GM19467 (cell line): ENCODE results near the gene ARMCX4.
"Not testable (repeated sequence)": the region's sequence is repeated elsewhere in the genome, so short reads cannot be mapped to it uniquely, and the experiment has no call there.

Experiments used
- ATAC-seq: cut with Tn5 transposase; IDR thresholded peaks from one replicate; pipeline ENCODE4 v1.9.1; 2021; ENCODE audit warnings: mild to moderate bottlenecking, moderate library complexity; ENCODE audit not compliant: unreplicated experiment

Gene ARMCX4

DNA sequence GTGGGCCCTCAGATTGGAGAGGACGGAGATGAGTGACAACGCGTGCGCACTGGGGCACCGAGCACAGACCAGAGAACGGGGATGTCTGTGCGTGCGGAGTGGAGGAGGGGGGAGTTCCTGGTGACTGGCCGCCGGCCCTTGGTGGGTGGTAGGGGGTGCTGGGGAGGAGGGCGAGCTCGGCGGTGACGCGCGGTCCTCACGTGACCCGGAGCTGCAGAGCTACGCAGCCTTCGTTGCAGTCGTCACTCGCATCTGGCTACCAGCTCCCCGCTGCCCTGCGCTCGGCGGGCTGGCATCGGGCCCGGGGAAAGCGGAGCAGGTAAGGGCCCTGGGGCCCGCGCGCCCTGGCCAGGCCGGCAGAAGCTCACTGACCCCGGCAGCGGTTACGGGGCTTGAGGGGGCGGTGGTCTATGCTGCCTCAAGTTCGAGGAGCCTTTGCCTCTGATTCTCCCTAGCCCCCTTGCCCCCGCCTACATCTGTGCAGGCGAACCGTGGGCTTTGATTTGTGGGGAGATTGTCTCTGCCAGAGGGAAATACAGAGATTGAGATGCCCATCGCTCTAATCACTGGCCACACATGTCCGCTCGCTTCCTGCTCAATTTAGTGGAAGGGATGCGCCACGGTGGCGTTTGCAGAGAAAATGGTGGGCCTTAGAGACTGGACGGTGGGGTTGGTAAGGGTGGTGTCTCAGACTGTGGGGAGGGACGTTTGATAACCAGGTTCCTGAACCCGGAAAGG, at the start of gene ARMCX4:
TSS of gene ARMCX4 (plus strand) at position 245 of the 738 bp plus-strand sequence. CDS start 3,134 bp downstream, outside the sequence.
- no peak for ATAC-seq

DNA sequence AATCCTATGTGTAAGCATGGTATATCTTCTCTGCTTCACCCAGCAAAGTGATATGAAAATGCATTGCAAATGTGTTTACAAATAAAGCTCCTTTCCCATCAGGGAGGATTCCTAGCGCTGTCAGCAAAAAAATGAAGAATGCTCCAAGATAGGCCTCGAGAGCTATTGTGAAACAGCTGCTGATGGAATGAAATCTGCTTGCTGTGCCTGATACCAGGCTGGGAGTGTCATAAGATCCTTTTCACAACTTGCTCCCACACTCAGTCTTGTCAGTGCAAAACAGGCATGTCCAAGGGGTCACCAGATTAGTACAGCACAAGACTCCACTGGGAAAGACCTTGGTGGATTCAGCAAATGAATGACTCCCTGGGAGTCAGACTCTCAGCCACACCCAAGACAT, 43.2 kb upstream of the ARMCX4 start:
- no peak for ATAC-seq

DNA sequence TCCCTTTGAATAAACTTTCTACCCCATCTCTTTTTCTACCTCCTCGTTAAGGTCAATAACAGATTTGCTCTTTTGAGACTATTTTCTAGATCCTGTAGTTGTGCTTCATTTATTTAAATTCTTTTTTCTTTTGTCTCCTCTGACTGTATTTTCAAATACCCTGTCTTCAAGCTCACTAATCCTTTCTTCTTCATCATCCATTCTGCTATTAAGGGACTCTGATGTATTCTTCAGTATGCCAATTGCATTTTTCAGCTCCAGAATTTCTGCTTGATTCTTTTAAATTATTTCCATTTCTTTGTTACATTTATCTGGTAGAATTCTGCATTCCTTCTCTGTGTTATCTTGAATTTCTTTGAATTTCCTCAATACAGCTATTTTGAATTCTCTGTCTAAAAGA, 36.0 kb upstream of the ARMCX4 start:
- no peak for ATAC-seq

DNA sequence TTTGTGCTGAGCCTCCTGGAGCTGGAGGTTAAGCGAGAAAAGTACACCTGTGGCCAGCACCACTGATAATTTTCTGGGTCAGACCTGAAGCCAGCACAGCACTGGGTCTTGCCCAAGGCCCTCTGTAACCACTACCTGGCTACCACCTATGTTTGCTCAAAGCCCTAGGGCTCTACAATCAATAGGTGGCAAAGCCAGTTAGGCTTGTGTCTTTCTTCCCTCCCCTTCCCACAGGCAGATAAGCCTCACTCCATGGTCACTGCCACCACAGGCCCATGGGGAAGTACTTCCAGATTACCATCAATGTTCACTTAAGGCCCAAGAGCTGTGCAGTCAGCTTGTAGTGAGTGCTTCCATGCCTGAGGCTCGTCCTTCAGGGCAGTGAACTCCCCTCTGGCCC, 35.2 kb upstream of the ARMCX4 start:
- no peak for ATAC-seq

DNA sequence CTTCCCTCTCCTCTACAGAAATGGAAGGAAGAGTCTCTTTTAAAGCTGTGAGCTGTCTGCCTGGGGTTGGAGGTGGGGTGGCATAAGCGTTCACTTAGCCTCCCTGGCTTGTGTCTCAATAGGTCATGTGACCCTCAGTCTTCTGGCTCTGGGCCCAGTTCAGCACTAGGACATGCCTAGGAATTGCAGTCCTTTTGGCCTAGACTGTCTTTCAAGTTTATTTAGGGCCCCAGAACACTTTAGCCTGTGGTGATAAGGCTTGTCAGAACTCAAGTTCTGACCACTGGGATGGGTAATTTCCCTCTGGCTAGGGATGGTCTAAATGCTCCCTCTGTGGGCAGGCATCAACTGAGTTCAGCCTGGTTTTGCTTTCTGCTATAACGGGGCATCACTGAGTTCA, 34.3 kb upstream of the ARMCX4 start:
- no peak for ATAC-seq

DNA sequence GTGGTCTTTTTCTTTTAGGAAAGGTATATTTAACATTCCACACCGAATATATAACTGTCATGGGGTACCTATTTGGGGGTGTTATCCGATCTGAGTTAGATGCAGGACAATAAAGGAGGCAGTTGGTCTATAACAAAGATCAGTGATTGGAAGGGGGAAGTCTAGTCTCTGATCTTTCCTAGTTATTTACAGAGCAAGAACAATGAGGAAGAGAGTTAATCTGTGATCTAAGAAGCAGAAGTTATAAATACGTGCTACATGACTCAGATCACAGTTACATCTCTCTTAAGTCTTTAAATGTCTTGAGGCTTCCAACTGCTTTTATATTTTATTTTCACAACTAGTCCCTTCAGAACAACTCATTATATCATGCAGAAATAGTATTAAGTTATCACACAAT, 33.2 kb upstream of the ARMCX4 start:
- no peak for ATAC-seq

DNA sequence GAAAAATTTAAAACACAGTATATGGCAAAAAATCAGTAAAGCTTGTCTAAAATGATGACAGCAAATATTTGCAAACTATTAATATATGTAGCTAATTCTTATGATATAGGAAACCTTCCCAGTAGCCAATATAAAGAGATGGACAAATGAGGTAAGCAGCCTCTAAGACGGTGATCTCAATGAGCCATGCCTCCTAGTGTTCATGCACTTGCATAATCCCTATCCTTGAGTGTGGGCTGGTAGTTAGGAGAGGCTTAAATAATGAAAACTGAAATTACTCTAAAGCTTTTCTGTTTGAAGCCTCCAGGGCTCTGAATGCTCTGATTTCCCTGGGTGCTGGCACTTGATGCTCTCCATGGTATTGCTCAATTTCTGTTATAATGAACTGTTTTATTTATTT, 24.6 kb upstream of the ARMCX4 start:
- no peak for ATAC-seq

DNA sequence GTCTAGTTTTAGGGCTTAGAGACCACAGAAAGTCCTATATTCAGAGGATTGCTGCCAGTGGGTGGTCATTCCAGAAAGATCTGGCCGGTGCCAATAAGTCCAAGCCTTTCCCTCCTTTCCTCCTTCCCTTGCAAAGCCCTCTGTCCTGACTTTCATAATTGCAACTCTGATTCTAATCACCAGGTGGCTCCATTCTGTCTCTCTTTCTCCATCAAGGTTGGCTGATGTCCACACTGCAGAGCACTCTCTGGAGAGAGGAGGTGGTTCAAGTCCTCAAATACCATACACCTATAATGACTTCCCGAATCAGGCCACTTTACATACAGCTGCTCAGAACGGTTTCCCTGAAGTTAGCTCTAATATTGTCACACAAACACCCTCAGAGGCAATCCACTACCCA, 22.4 kb upstream of the ARMCX4 start:
- no peak for ATAC-seq

DNA sequence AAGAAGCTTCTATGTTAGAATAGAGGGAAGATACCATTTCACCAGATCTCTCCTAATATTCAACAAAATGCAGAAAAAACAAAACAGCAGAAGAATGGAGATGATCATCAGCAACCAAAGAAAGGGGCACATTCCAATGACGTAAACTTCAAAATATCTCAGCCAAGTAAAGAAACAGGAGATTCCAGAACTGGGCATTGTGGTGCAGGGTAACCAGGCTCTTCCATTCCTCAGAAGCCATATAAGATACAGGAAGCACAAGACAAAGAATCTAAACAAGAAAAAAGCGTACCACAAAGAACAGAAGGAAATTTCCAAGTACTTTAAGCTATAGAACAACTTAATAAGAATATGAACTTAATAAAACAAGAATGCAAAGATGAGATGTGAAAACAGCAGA, 6.9 kb upstream of the ARMCX4 start:
- ATAC-seq = no peak

DNA sequence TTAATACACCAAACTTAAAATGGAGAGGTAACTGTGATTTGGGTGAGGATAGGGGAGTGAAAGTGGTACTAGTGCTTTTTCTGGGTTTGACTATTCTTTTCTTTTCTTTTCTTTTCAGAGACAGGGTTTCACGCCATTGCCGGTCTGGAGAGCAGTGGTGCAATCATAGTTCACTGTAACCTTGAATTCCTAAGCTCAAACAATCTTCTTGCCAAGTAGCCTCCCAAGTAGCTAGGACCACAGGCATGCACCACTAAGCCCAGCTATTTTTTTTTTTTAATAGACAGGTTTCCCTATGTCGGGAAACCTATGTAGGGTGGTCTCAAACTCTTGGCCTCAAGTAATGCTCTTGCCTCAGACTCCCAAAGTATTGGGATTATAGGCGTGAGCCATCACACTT, 3.0 kb upstream of the ARMCX4 start:
- ATAC-seq = no peak

DNA sequence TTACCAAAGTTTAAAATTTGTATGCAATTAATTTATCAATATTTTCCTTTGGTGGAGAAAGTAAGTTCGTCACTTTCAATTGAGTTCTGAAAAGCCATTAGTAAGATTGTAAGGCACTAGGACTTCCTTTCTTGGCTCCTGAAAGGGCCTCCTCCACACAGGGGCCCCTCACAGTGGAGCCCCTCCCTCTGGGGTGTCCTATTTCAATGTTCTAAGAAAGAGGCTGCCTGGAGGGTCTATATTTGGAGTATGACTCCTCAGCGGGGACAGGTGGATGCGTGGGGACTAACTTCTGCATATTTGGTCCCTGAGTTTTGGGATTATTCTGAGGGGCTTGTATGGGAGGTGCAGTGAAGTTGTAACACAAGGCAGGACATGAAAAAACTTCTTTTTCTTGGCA, 1.6 kb upstream of the ARMCX4 start:
- ATAC-seq = no peak

DNA sequence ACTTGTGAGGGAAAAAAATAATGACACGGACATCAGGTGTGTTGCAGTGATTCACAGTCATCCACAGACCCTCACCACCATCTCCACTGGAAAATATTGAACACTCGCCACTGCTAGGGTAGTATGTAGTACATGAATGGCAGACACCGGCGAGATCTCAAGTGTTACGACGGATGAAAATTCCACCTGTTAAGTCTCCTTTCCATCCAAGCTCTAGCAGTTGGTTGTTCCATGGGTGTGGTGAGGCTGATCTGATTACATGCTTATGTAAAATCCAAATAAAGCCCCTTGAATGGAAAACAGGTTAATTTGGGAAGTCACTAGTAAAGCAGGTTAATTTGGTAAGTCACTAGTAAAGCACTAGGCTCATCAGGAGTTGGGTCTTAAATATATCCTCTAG, 1.1 kb upstream of the ARMCX4 start:
- no peak for ATAC-seq

DNA sequence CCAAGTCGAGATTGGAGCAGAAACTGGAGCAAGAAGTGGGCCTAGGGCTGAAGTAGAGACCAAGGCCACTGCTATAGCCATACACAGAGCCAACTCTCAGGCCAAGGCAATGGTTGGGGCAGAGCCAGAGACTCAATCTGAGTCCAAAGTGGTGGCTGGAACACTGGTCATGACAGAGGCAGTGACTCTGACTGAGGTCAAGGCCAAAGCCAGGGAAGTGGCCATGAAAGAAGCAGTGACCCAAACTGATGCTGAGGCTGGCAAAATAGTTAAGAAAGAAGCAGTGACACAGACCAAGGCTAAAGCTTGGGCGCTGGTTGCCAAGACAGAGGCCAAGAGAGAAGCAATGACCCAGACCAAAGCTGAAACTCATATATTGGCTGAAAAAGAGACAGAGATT, 3.5 kb downstream of the ARMCX4 start:
- ATAC-seq = no peak

DNA sequence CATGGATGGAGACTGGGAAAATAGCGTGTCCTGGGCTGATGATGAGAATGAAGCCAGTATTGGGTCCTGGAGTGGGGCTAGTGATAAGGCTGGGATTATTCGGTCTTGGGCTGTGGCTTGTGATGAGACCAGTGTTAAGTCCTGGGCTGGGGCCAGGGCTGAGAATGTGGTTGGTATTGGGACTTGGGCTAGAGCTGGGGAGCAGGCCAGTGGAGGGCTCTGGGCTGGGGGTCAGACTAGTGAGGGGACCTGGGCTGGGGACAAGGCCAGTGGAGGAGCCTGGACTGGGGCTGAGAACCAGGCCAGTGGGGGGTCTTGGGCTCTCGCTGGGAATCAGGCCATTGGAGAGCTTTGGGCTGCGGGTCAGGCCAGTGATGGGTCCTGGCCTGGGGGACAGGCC, 6.7 kb downstream of the ARMCX4 start:
- ATAC-seq = no peak

DNA sequence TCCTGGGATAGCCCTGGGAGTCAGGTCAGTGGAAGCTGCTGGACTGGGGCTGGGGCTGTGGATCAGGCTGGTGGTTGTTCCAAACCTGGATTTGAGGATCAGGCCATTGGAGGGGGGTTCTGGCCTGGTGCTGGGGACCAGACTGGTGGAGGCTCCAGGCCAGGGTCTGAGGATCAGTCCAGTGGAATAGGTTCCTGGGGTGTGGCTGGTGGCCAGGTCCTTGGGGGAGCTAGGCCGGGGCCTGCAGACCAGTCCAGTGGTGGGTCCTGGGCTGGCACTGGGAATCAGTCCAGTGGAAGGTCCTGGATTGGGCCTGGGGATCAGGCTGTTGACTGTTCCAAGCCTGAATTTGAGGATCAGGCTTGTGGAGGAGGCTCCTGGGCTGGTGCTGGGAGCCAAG, 8.0 kb downstream of the ARMCX4 start:
- no peak for ATAC-seq

DNA sequence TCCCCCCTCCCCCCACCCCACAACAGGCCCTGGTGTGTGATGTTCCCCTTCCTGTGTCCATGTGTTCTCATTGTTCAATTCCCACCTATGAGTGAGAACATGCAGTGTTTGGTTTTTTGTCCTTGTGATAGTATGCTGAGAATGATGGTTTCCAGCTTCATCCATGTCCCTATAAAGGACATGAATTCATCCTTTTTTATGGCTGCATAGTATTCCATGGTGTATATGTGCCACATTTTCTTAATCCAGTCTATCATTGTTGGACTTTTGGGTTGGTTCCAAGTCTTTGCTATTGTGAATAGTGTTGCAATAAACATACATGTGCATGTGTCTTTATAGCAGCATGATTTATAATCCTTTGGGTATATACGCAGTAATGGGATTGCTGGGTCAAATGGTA, 17.7 kb downstream of the ARMCX4 start:
- ATAC-seq = not testable (repeated sequence)

DNA sequence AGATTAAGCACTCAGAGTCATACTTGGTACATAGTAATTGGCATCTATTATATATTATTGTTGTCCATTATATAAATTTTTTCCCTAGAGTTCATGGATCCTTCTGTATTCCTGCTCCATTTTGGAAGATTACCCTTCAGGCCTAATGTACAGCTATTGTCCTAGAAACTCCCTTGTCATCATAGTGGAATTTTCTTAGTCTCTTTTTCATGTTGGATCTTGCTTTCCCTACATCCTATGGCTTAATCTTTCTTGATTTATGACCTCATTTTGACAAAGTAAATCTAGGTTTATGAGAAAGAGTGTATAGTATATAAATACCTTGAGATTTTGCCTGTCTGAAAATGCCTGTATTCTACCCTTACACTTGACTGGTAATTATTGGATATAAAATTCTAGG, 22.1 kb downstream of the ARMCX4 start:
- ATAC-seq = no peak

DNA sequence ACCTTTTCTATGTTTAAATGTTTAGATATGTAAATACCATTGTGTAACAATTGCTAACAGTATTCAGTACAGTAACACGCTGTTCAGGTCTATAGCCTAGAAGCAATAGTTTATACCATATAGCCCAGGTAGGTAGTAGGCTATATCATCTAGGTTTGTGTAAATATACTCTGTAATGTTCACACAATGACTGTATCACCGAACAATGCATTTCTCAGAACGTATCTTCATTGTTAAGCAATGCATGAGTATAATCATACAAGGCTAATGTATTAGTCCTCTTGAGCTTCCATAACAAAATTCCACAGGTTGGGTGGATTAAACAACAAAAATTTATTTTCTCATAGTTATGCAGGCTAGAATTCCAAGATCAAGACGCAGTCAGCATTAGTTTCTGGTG, 22.7 kb downstream of the ARMCX4 start:
- no peak for ATAC-seq

DNA sequence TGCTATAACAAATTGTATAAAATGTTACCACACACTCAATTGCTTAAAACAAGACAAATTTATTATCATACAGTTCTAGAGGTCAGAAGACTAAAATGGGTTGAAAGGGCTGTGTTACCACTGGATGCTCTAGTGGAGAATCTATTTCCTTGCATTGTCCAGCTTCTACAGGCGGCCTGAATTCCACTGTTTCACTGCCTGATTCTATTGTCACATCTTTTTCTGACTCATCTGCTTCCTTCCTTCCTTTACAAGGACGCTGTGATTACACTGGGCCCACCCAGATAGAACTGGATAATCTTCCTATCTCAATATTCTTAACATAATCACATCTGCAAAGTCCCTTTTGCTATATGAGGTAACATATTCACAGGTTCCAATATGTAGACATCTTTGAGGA, 45.7 kb downstream of the ARMCX4 start:
- no peak for ATAC-seq
